SK-N-SH treated with all-trans-retinoic acid at 6 μM for 48 hours (cell line): ENCODE results near the gene ADAM11.

ENCODE experiments used
- ATAC-seq: fragments of 200-7000 bp; cut with Tn5 transposase; 3 replicates; pipeline ENCODE4 v1.9.1; 2020; ENCODE audit warnings: mild to moderate bottlenecking, moderate library complexity
- ARNTL ChIP-seq: fragments of 450-650 bp; formaldehyde crosslinking; IDR thresholded peaks from 2 replicates; pipeline ENCODE4 v1.5.0; 2020; ENCODE audit warnings: low read depth, mild to moderate bottlenecking, moderate library complexity, borderline replicate concordance
- BACH2 ChIP-seq: fragments of 250-450 bp; sonication (Bioruptor Pico); IDR thresholded peaks from 2 replicates; pipeline ENCODE4 v1.9.0; 2021; ENCODE audit warnings: mild to moderate bottlenecking, borderline replicate concordance
- CREB5 ChIP-seq: fragments of 250-450 bp; sonication (Bioruptor Pico); IDR thresholded peaks from 2 replicates; pipeline ENCODE4 v1.5.1; 2020; ENCODE audit warnings: low read depth, mild to moderate bottlenecking, moderate library complexity
- CSDC2 ChIP-seq: fragments of 250-450 bp; sonication (Bioruptor Pico); IDR thresholded peaks from 2 replicates; pipeline ENCODE4 v1.5.0; 2020; ENCODE audit warnings: mild to moderate bottlenecking, moderate library complexity
- ESRRG ChIP-seq: fragments of 250-450 bp; sonication (Bioruptor Pico); IDR thresholded peaks from 2 replicates; pipeline ENCODE4 v1.6.1; 2021; ENCODE audit warnings: mild to moderate bottlenecking
- GLIS3 ChIP-seq: fragments of 250-450 bp; sonication (Bioruptor Pico); IDR thresholded peaks from 2 replicates; pipeline ENCODE4 v1.5.0; 2020; ENCODE audit warnings: mild to moderate bottlenecking, moderate library complexity
- ISL1 ChIP-seq: fragments of 250-450 bp; sonication (Bioruptor Pico); IDR thresholded peaks from 2 replicates; pipeline ENCODE4 v2.1.2; 2022; ENCODE audit warnings: mild to moderate bottlenecking, moderate library complexity
- OSR1 ChIP-seq: fragments of 250-450 bp; sonication (Bioruptor Pico); IDR thresholded peaks from 2 replicates; pipeline ENCODE4 v1.8.0; 2022; ENCODE audit warnings: moderate library complexity, mild to moderate bottlenecking, inconsistent platforms
- PATZ1 ChIP-seq: fragments of 250-450 bp; sonication (Bioruptor Pico); IDR thresholded peaks from 2 replicates; pipeline ENCODE4 v1.8.0; 2020; ENCODE audit warnings: mild to moderate bottlenecking, moderate library complexity, borderline replicate concordance
- RARB ChIP-seq: fragments of 250-450 bp; sonication (Bioruptor Pico); IDR thresholded peaks from 2 replicates; pipeline ENCODE4 v1.8.0; 2021; ENCODE audit warnings: mild to moderate bottlenecking, moderate library complexity
- SNAI2 ChIP-seq: fragments of 250-450 bp; sonication (Bioruptor Pico); IDR thresholded peaks from 2 replicates; pipeline ENCODE4 v1.5.0; 2020; ENCODE audit warnings: mild to moderate bottlenecking, moderate library complexity
- TCF4 ChIP-seq: fragments of 250-450 bp; sonication (Bioruptor Pico); IDR thresholded peaks from 2 replicates; pipeline ENCODE4 v1.8.0; 2021; ENCODE audit warnings: mild to moderate bottlenecking, moderate library complexity, borderline replicate concordance
- TOX ChIP-seq: fragments of 250-450 bp; sonication (Bioruptor Pico); IDR thresholded peaks from 2 replicates; pipeline ENCODE4 v1.8.0; 2021; ENCODE audit warnings: mild to moderate bottlenecking, moderate library complexity, borderline replicate concordance
- TSHZ2 ChIP-seq: fragments of 250-450 bp; sonication (Bioruptor Pico); IDR thresholded peaks from 2 replicates; pipeline ENCODE4 v1.5.0; 2020; ENCODE audit warnings: mild to moderate bottlenecking, moderate library complexity
- ZC3H10 ChIP-seq: fragments of 250-450 bp; sonication (Bioruptor Pico); IDR thresholded peaks from 2 replicates; pipeline ENCODE4 v1.5.1; 2021; ENCODE audit warnings: mild to moderate bottlenecking, moderate library complexity
- ZFP3 ChIP-seq: fragments of 250-450 bp; sonication (Bioruptor Pico); IDR thresholded peaks from 2 replicates; pipeline ENCODE4 v1.5.0; 2020; ENCODE audit warnings: mild to moderate bottlenecking, moderate library complexity
- ZFP30 ChIP-seq: fragments of 450-650 bp; formaldehyde crosslinking; IDR thresholded peaks from 2 replicates; pipeline ENCODE4 v1.5.0; 2022; ENCODE audit warnings: mild to moderate bottlenecking, moderate library complexity
- ZNF70 ChIP-seq: fragments of 450-650 bp; formaldehyde crosslinking; IDR thresholded peaks from 2 replicates; pipeline ENCODE4 v1.5.0; 2020; ENCODE audit warnings: mild to moderate bottlenecking, moderate library complexity
- ZNF8 ChIP-seq: fragments of 450-650 bp; formaldehyde crosslinking; IDR thresholded peaks from 2 replicates; pipeline ENCODE4 v1.5.0; 2020; ENCODE audit warnings: mild to moderate bottlenecking, moderate library complexity
- TF ChIP-seq, protein P1 (sequence below): fragments of 250-450 bp; sonication (Bioruptor Pico); IDR thresholded peaks from 2 replicates; pipeline ENCODE4 v1.5.1; 2021; ENCODE audit warnings: mild to moderate bottlenecking, moderate library complexity
- TF ChIP-seq, protein P2 (sequence below): fragments of 250-450 bp; sonication (Bioruptor Pico); IDR thresholded peaks from 2 replicates; pipeline ENCODE4 v1.8.0; 2021; ENCODE audit warnings: low read depth, mild to moderate bottlenecking, moderate library complexity, borderline replicate concordance

The ADAM11 gene

GRCh38 chr17:44767493-44767892 is 8.7 kb downstream of the ADAM11 start:
- TF ChIP-seq ZNF8 (CRISPR knock-in tag) = no peak
- no peak for TF ChIP-seq TCF4
- no peak for TF ChIP-seq TOX
- TF ChIP-seq, protein P1, sequence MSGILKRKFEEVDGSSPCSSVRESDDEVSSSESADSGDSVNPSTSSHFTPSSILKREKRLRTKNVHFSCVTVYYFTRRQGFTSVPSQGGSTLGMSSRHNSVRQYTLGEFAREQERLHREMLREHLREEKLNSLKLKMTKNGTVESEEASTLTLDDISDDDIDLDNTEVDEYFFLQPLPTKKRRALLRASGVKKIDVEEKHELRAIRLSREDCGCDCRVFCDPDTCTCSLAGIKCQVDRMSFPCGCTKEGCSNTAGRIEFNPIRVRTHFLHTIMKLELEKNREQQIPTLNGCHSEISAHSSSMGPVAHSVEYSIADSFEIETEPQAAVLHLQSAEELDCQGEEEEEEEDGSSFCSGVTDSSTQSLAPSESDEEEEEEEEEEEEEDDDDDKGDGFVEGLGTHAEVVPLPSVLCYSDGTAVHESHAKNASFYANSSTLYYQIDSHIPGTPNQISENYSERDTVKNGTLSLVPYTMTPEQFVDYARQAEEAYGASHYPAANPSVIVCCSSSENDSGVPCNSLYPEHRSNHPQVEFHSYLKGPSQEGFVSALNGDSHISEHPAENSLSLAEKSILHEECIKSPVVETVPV (CRISPR knock-in tag) = no peak
- no peak for TF ChIP-seq RARB (CRISPR knock-in tag)
- TF ChIP-seq ARNTL (CRISPR knock-in tag) = no peak
- TF ChIP-seq ESRRG (CRISPR knock-in tag) = no peak
- TF ChIP-seq ZFP30 (CRISPR knock-in tag) = no peak
- TF ChIP-seq CSDC2 = no peak
- no peak for TF ChIP-seq CREB5 (CRISPR knock-in tag)
- TF ChIP-seq GLIS3 (CRISPR knock-in tag) = no peak
- no peak for ATAC-seq

DNA sequence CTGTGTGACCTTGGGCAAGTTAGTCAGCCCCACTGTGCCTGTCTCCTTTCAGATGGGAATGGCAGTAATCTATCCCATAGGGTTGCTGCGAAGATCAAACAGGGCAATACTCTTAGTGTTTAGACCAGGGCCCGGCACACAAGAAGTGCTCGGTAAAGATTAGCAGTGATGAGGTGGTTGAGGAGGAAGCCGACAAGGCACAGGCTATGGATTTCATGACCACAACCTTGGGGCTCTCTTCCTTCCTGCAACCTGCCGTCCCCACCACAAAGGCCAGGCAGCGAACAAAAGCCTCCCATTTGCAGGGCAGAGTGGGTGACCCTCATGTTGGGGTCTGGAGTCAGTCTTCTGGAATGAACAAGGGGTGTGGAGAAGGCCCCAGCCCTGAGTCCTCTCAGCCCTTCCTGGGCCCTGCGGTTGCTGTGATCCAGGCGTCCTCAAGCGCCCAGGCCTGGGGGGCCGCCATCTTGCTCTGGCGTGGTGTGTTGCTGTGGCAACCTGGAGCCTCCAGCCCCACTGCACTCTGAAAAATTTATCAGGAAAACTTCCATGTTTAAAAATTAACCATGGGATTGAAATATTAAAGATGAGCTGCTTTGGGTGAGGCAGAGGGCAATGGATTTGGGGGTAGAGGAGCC is 9.8 kb downstream of the ADAM11 start:
- TF ChIP-seq TCF4 (no peak), RARB (CRISPR knock-in tag) (no peak), CSDC2 (no peak), ZNF70 (CRISPR knock-in tag) (no peak)
- TF ChIP-seq, protein P1 (CRISPR knock-in tag) = no peak
- no peak for ATAC-seq

- no peak for ATAC-seq
Measured at GRCh38 chr17:44769230-44769629, 10.4 kb downstream of the ADAM11 start.

More at GRCh38 chr17:44769230-44769629, 10.4 kb downstream of the ADAM11 start:
- no peak for TF ChIP-seq GLIS3 (CRISPR knock-in tag)
- TF ChIP-seq BACH2 (CRISPR knock-in tag) = no peak
- TF ChIP-seq CSDC2 = no peak
- no peak for TF ChIP-seq ZFP30 (CRISPR knock-in tag)
- TF ChIP-seq TSHZ2 (CRISPR knock-in tag) = no peak
- TF ChIP-seq, protein P1 (CRISPR knock-in tag) = no peak
- TF ChIP-seq TCF4 = no peak
- TF ChIP-seq ISL1 (CRISPR knock-in tag) = no peak
- no peak for TF ChIP-seq CREB5 (CRISPR knock-in tag)
- TF ChIP-seq SNAI2 (CRISPR knock-in tag) = no peak
- TF ChIP-seq, protein P2, sequence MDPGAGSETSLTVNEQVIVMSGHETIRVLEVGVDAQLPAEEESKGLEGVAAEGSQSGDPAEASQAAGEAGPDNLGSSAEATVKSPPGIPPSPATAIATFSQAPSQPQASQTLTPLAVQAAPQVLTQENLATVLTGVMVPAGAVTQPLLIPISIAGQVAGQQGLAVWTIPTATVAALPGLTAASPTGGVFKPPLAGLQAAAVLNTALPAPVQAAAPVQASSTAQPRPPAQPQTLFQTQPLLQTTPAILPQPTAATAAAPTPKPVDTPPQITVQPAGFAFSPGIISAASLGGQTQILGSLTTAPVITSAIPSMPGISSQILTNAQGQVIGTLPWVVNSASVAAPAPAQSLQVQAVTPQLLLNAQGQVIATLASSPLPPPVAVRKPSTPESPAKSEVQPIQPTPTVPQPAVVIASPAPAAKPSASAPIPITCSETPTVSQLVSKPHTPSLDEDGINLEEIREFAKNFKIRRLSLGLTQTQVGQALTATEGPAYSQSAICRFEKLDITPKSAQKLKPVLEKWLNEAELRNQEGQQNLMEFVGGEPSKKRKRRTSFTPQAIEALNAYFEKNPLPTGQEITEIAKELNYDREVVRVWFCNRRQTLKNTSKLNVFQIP (CRISPR knock-in tag) = no peak
- TF ChIP-seq ZC3H10 (CRISPR knock-in tag) = no peak
- no peak for TF ChIP-seq ZFP3
- no peak for TF ChIP-seq OSR1
- no peak for TF ChIP-seq PATZ1 (CRISPR knock-in tag)
- no peak for TF ChIP-seq ARNTL (CRISPR knock-in tag)
- no peak for TF ChIP-seq ZNF70 (CRISPR knock-in tag)
